Ishikawa (cell line): ENCODE data around the gene ATXN10.

Experiments
- CEBPB ChIP-seq: IDR thresholded peaks from 2 replicates; pipeline ENCODE4 v1.6.1; 2012
- CREB1 ChIP-seq: IDR thresholded peaks from 2 replicates; pipeline ENCODE4 v1.6.1; 2012; ENCODE audit warnings: low read depth
- EGR1 ChIP-seq: IDR thresholded peaks from 2 replicates; pipeline ENCODE4 v1.6.1; 2012
- EP300 ChIP-seq: IDR thresholded peaks from 2 replicates; pipeline ENCODE4 v1.6.1; 2012; ENCODE audit warnings: borderline replicate concordance
- FOXM1 ChIP-seq: IDR thresholded peaks from 2 replicates; pipeline ENCODE4 v1.6.1; 2012; ENCODE audit warnings: low read depth, borderline replicate concordance
- MAX ChIP-seq: IDR thresholded peaks from 2 replicates; pipeline ENCODE4 v1.6.1; 2012
- NFIC ChIP-seq: IDR thresholded peaks from 2 replicates; pipeline ENCODE4 v1.6.1; 2012
- RAD21 ChIP-seq: IDR thresholded peaks from 2 replicates; pipeline ENCODE4 v1.6.1; 2012; ENCODE audit warnings: low read depth
- REST ChIP-seq: IDR thresholded peaks from 2 replicates; pipeline ENCODE4 v1.6.1; 2012; ENCODE audit warnings: low read depth, mild to moderate bottlenecking
- TAF1 ChIP-seq: IDR thresholded peaks from 2 replicates; pipeline ENCODE4 v1.6.1; 2012; ENCODE audit warnings: low read depth, mild to moderate bottlenecking
- TCF12 ChIP-seq: IDR thresholded peaks from 2 replicates; pipeline ENCODE4 v1.6.1; 2012; ENCODE audit warnings: low read depth
- TEAD4 ChIP-seq: IDR thresholded peaks from 2 replicates; pipeline ENCODE4 v1.6.1; 2012
- USF1 ChIP-seq: IDR thresholded peaks from 2 replicates; pipeline ENCODE4 v1.6.1; 2012
- YY1 ChIP-seq: IDR thresholded peaks from 2 replicates; pipeline ENCODE4 v1.6.1; 2012; ENCODE audit warnings: low read depth
- ZBTB7A ChIP-seq: IDR thresholded peaks from 2 replicates; pipeline ENCODE4 v1.6.1; 2012; ENCODE audit warnings: low read depth

The ATXN10 gene

GRCh38 chr22:45645150-45645525 lies 26.5 kb upstream of the ATXN10 start:
- no peak for TF ChIP-seq EP300
- no peak for TF ChIP-seq CREB1
- TF ChIP-seq TAF1 = 0 out of 2 replicates have a peak, but pooled peaks have one; percentile 14
- no peak for TF ChIP-seq MAX
- TF ChIP-seq ZBTB7A = peak; percentile 49; the same call in 1 of the 2 replicates

- TF ChIP-seq NFIC (no peak), TAF1 (no peak), TEAD4 (no peak), REST (no peak), CEBPB (no peak), EP300 (no peak), EGR1 (no peak), MAX (peak; percentile 96), USF1 (peak; percentile 67), ZBTB7A (no peak), YY1 (peak; percentile 68; the same call in 1 of the 2 replicates), FOXM1 (no peak), RAD21 (peak; percentile 90; the same call in 1 of the 2 replicates), CREB1 (no peak), TCF12 (no peak)
Measured at GRCh38 chr22:45645526-45646414, 25.9 kb upstream of the ATXN10 start.

GRCh38 chr22:45647532-45648225 lies 24.0 kb upstream of the ATXN10 start:
- TF ChIP-seq FOXM1 = no peak
- TF ChIP-seq USF1 = no peak
- TF ChIP-seq CEBPB = no peak
- no peak for TF ChIP-seq REST
- no peak for TF ChIP-seq TCF12
- TF ChIP-seq MAX = no peak
- no peak for TF ChIP-seq RAD21
- no peak for TF ChIP-seq TAF1
- TF ChIP-seq NFIC = no peak
- TF ChIP-seq EP300 = no peak
- TF ChIP-seq CREB1 = no peak
- TF ChIP-seq TEAD4 = no peak
- no peak for TF ChIP-seq YY1
- no peak for TF ChIP-seq ZBTB7A
- no peak for TF ChIP-seq EGR1

GRCh38 chr22:45648301-45649117 lies 23.1 kb upstream of the ATXN10 start:
- TF ChIP-seq CEBPB (no peak), ZBTB7A (no peak), FOXM1 (no peak), TCF12 (no peak)

GRCh38 chr22:45649809-45650208 lies 21.8 kb upstream of the ATXN10 start:
- TF ChIP-seq TEAD4 (no peak), EP300 (no peak), REST (no peak), USF1 (no peak), CREB1 (no peak), FOXM1 (no peak), TAF1 (no peak), RAD21 (no peak), CEBPB (no peak), TCF12 (no peak), MAX (no peak), ZBTB7A (no peak), NFIC (no peak), YY1 (no peak), EGR1 (no peak)
